Measurements from ENCODE around the gene CBR1. TPM values are rescaled to one million over a fixed set of nuclear protein-coding genes. Genes with fewer than 3 reads are reported as not detected.

Gene CBR1
- total and polyA plus RNA-seq, 10 of the 15 experiments (the other 5 are each of a cell fraction or from before 2014, with no cell fraction given), result 16.9 to 138 (median 57.4) TPM

GRCh38 chr21:36021251-36021837 lies 48.5 kb upstream of the CBR1 start (continued):
- TF ChIP-seq CUX1 (IDR thresholded peaks at IDR 0.05; ENCODE audit: insufficient replicate concordance, low read depth, low read length) (no peak), POLR2A (IDR thresholded peaks at IDR 0.05; ENCODE audit: low read depth, low read length) (no peak), GATAD2B (conservative IDR thresholded peaks at IDR 0.05; ENCODE audit: low read depth) (no peak), RAD51 (IDR thresholded peaks at IDR 0.05) (no peak), SPI1 (IDR thresholded peaks at IDR 0.05; ENCODE audit: borderline replicate concordance, insufficient read depth, low read depth, low read length) (peak; percentile 86), ZNF217 (IDR thresholded peaks at IDR 0.05) (peak; percentile 81), ATF7 (IDR thresholded peaks at IDR 0.05; ENCODE audit: low read depth) (no peak), BHLHE40 (IDR thresholded peaks at IDR 0.05; ENCODE audit: borderline replicate concordance in 1 of 2, low read depth in 2 of 2, low read length in 1 of 2) (peak; percentile 67 to 72; a peak in 2 of 4 replicates)
